ENCODE measurements around the gene PTPN13.

The PTPN13 gene, protein sequence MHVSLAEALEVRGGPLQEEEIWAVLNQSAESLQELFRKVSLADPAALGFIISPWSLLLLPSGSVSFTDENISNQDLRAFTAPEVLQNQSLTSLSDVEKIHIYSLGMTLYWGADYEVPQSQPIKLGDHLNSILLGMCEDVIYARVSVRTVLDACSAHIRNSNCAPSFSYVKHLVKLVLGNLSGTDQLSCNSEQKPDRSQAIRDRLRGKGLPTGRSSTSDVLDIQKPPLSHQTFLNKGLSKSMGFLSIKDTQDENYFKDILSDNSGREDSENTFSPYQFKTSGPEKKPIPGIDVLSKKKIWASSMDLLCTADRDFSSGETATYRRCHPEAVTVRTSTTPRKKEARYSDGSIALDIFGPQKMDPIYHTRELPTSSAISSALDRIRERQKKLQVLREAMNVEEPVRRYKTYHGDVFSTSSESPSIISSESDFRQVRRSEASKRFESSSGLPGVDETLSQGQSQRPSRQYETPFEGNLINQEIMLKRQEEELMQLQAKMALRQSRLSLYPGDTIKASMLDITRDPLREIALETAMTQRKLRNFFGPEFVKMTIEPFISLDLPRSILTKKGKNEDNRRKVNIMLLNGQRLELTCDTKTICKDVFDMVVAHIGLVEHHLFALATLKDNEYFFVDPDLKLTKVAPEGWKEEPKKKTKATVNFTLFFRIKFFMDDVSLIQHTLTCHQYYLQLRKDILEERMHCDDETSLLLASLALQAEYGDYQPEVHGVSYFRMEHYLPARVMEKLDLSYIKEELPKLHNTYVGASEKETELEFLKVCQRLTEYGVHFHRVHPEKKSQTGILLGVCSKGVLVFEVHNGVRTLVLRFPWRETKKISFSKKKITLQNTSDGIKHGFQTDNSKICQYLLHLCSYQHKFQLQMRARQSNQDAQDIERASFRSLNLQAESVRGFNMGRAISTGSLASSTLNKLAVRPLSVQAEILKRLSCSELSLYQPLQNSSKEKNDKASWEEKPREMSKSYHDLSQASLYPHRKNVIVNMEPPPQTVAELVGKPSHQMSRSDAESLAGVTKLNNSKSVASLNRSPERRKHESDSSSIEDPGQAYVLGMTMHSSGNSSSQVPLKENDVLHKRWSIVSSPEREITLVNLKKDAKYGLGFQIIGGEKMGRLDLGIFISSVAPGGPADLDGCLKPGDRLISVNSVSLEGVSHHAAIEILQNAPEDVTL (N-terminal part only)

DNA sequence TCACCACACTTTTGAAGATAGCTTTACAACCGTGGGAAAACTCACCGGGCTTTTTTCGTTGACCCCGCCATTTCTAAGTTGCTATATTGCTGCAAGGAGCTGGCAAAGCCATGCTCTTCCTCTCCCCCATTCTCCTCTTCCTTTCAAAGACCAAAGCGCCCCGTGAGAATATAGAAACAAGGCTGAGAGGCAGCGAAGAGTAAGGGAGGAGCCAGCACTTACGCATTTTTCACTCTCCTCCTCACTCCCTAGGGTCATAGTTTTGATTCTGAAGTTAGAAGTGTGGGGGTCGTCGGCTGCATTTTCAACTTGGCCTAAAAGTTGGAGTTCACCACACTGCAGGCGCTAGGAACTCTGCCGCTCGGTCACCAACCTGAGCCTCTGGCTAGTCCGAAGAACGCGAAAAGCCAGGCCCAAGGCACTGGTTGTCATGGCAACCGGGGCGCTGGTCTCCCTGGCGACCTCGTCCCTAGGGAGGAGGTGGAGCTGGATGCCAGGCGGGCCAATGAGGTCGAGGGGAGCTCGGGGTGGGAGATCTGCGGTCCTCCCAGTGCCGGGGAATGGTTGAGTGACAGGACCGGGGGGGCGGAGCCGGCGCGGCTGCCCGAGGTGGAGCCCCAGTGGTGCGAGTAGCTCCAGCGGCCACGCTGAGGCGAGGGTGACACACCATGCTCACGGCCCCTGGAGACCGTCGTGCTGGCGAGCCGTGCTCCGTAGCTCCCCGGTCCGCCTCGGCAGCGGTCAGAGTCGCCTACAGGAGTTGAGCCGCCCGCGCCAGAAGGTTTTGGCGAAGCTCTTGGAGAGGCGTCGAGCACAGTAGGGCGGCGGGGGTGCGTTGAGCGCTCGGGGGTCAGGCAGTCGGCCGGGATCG is at the start of gene PTPN13:
PTPN13 (plus strand) TSS at position 628 of the 871 bp plus-strand sequence. CDS start 40,942 bp downstream, outside the sequence.
- DNase-seq: peak; percentile 95

DNA sequence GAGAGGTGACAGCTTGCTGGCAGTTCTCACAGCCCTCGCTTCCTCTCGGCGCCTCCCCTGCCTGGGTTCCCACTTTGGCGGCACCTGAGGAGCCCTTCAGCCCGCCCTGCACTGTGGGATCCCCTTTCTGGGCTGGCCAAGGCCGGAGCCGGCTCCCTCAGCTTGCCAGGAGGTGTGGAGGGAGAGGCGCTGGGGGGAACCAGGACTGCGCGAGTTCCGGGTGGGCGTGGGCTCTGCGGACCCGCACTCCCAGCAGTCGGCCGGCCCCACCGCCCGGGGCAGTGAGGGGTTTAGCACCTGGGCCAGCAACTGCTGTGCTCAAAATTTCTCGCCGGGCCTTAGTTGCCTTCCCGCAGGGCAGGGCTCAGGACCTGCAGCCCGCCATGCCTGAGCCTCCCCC is 47.0 kb upstream of the PTPN13 start:
- no peak for DNase-seq

DNA sequence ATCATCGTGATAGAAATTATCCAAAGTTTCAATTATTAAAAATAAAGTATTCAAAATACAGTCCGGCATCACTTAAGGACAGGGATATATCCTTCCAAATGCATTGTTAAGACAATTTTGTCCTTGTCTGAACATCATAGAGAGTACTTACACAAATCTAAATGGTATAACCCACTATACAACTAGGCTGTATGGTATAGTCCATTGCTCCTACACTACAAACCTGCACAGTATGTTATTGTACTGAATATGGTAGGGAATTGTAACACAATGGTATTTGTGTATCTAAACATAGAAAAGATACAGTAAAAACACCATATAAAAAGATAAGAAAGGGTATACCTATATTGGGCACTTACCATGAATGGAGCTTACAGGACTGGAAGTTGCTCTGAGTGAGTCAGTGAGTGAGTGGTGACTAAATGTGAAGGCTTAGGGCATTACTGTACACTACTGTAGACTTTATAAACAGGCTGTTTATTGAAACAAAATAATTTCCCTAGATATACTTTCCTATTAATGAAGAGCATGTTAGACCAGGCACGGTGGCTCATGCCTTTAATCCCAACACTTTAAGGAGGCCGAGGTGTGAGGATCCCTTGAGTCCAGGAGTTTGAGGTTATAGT is 44.8 kb upstream of the PTPN13 start:
- DNase-seq: no peak

- no peak for DNase-seq
These were observed 42.7 kb upstream of the PTPN13 start for GRCh38 chr4:86551387-86551786.

GRCh38 chr4:86554646-86555045 is 39.5 kb upstream of the PTPN13 start:
- DNase-seq: no peak

DNA sequence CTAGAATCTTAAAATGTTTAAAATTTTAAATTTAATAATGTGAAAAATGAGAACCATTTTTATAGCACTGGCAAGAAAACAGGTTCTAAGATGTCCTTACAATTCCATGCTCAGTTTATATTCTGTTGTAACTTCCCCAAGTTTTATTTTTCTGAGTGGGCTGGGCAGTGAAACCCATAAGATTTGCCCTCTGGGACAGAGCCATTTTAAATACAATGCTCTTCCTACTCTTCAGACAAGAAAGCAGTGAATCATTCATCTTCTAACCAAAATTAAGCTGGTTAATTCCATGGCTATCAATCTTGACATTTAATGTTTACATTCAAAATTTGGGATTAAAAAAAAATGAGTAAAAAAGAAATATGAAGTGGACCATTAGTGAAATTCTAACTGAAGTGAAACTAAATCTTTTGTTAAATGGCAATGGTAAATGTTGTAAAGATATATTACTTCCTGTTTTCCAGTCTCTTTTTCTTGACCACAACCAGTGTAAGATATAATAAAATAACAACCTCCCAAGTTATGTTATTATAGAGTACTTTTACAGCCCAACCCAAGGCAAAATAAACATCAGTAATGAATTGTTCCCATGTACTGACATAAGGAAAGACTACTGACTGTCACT is 37.2 kb upstream of the PTPN13 start:
- DNase-seq: peak; percentile 1

DNA sequence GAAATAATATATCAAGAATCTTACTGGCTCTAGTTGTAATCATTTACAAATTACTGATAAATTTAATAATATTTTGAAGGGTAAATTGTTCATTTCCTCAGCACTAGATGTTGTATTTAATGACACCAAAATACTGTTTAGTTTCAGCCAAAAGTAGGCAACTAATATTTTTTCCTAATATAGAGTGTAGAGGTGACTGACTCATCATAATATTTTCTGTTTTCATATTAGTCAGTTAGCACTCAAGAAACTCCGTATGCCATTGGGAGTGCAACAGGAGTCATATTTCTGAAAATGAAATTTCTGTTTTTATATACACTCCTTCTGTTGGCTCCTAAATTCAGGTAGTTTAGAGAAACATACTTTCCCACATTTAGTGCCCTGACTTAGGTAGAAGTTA is 36.6 kb upstream of the PTPN13 start:
- DNase-seq: no peak

DNA sequence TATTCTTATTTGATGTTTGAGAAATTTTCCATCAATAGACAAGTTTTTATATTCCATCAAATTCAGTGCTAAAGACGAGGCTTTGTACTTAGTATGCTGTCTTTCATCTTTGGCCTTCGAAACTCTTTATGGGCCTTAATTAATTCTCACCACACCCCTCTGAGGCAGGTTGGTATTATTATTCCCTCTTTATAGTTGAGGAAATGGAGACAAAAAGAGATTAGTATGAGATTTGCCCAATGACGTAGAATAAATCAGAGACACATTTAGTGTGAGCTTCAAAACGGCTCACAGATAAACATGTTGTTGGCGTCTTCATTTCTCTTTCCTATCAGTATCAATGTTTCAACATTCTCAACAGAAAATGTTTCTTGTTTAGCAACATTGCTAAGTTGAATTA is 35.9 kb upstream of the PTPN13 start:
- no peak for DNase-seq

DNA sequence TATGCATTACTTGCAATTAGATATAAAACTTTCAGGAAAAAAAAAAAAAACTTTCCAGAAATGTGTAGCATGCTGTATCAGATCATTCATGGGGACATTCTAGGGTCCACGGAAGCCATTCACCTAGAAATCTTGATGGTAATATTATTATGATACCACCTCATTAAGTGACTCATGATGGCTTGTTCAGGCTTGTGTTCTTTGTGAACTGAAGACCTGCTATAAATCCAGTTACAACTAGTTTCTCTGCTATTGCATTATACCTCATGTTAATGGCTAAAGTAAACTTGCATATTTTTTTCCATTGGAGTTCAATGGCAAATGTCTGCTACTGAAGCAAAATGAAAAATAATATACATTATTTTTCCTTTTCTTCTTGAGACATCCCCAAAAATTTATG is 35.3 kb upstream of the PTPN13 start:
- DNase-seq: no peak

DNA sequence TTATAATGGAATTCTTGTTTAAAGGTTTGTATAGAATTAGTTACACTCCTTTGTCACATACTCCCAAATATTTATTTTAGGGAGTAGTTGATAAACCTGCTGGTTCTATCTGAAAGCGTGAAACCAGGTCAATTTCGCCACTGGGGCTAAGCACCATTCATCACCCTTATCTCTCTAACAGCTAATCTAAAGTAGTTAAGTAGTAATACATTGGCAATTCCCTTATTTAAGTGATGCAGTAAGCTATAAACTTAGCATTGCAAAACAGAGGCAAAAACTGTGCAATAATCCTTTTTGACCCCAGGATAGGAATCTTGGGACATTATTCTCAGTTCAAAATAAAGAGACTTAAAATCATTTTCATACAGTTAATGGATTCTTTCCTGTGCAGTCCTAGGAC is 33.7 kb upstream of the PTPN13 start:
- no peak for DNase-seq

DNA sequence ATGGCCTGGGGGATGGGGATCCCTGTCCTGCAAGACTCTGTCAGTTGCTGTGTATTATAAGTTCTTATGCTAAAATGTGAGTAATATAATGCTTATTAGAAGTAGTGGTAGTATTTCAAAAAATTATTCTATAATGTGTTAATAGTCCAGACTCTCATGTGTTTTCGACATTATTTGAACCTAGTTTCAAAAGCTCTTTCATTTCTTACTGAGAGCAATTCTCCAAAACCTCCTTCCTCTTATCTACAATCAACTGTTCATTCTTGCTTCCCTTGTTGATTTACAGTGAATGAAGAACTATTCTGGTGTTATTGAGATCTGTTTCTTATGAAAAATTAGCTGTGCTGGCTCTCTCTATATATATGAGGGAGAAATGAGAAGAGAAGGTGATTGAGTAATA is 32.9 kb upstream of the PTPN13 start:
- DNase-seq: no peak

GRCh38 chr4:86563416-86563815 is 30.7 kb upstream of the PTPN13 start:
- no peak for DNase-seq

GRCh38 chr4:86564795-86565194 is 29.3 kb upstream of the PTPN13 start:
- DNase-seq: no peak

DNA sequence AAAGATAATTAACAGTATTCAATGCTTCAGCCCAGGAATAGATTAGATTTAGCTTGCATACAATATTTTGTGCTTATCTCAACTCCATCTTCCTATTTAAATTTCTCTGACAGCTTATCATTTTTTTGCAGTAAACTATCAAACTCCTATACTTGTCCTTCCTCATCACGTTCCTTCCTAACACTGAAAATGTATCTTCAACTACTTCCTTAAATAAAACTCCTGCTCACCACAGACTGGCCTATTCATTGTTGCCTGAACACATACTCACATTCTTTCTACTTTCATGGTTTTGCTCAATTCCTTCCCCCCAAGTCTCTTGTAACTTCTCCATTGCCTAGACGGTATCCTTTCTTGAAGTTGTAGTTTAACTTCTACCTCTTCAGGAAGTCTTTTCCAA is 28.5 kb upstream of the PTPN13 start:
- DNase-seq: no peak

DNA sequence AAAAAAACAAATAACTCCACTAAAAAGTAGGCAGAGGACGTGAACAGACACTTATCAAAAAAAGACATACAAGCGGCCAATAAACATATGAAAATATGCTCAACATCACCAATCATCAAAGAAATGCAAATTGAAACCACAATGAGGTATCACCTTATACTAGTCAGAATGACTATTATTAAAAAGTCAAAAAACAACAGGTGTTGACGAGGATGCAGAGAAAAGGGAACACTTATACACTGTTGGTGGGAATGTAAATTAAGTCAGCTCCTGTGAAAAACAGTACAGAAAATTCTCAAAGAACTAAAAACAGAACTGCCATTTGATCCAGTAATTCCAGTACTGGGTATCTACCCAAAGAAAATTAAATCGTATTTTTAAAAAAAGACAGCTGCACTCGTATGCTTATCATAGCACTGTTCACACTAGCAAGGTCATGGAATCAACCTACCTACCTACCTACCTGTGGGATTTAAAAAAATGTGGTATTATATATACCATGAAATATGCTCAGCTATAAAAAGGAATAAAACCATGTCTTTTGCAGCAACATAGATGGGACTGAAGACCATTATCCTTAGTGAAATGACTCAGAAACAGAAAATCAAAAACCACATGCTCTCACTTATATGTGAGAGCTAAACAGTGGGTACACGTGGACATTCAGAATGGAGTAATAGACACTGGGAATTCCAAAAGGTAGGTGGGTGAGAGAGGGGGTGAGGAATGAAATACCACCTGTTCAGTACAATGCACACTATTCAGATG is 24.8 kb upstream of the PTPN13 start:
- DNase-seq: no peak

- no peak for DNase-seq
These were observed 14.2 kb upstream of the PTPN13 start for GRCh38 chr4:86579941-86580340.

DNA sequence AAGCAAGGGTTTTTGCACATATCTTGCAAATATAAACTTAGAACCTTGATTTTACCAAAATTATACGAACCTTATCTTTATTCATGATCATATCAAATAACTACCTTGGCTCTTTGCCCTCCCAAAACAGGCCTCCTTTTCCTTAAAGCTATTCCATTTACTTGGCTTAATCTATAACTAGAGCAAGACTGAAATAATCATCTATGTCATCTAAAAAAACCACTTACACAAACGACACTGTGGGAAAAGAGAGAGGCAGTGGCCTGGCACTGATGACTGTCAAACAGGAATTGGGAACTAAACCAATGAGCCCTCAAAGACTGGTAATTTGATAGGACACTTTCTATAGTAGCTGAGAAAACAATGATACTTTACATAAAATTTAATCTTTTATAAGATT is 11.7 kb upstream of the PTPN13 start:
- peak; percentile 30 for DNase-seq

DNA sequence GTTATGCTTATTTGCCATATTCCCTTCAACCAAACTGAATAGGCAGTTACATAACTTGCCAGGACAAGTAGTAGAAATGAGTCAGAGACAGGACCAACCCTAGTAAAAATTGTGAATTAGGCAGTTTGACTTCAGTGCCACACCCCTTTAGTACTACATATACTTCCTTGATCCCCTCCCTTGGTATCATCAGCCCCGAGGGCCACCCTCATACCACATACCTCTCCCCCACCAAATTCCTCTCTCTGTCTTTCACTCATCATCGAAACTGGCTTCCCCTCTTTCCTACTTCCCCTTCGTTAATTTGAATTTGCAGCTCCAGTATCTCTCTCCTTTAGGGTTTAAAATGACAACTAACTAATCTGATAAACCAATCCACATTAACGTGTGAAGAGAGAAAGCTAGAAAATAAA is 7.9 kb upstream of the PTPN13 start:
- no peak for DNase-seq

- DNase-seq: no peak
These were observed 7.3 kb upstream of the PTPN13 start for GRCh38 chr4:86586626-86587380.
